ENCODE data around the gene IRF8. TPM values are rescaled to one million over a fixed set of nuclear protein-coding genes. Genes with fewer than 3 reads are reported as not detected.

The IRF8 gene
- total and polyA plus RNA-seq, 2 of the 13 experiments (the other 11 are each of a cell fraction or from before 2014, with no cell fraction given) = not detected

GRCh38 chr16:85854935-85855334, 44.0 kb upstream of the IRF8 start:
- 100% methylated on average over 1 of the region's 1 CpG for WGBS (ENCODE audit: low lambda C conversion rate)
- H3K4me3 ChIP-seq (replicated peaks in 1 of 3; ENCODE audit: insufficient read depth in 1 of 3, low read depth in 2 of 3, low read length in 3 of 3) = no peak overlapping the region
- H4K20me1 ChIP-seq (ENCODE audit: insufficient read depth, low read length) = no peaks in the 10 kb centered on the region
- no peaks in the 10 kb centered on the region for H3K36me3 ChIP-seq (replicated peaks in 1 of 2; ENCODE audit: control insufficient read depth in 1 of 2, insufficient read depth in 2 of 2, low read length in 2 of 2)
- intact Hi-C loops (cut with micrococcal nuclease; ENCODE audit: unreplicated experiment) (no loop called here), in situ Hi-C loops (cut with HindIII; ENCODE audit: extremely low pct_ligation_motif_present, low pct_unique_long_range_greater_than_20kb) (no loop called here)
- BruUV-seq (replicated peaks) = no TSS peak
- no peak for DNase-seq (ENCODE audit: low spot score)
- no peak overlapping the region for H3K4me2 ChIP-seq (ENCODE audit: low read depth, low read length)
- H3K4me1 ChIP-seq (ENCODE audit: insufficient read depth, low read length) = peaks cover 35% of the 10 kb centered on the region
- no peak for ATAC-seq
- H3K9ac ChIP-seq (ENCODE audit: insufficient read depth, low read depth, low read length) = no peak overlapping the region
- H3K27ac ChIP-seq (ENCODE audit: extremely low read length, insufficient read depth, low read length) = no peak overlapping the region
- no peak for FAIRE-seq
- H3K27me3 ChIP-seq (ENCODE audit: control insufficient read depth in 1 of 2, insufficient read depth in 2 of 2, low read length in 2 of 2) = peaks cover 5 to 32% of the 10 kb centered on the region in 2 experiments
- ChIA-PET CTCF (ENCODE audit: low intra/inter-chr PET ratio, low total read pairs) (no interaction called here), POLR2A (no interaction called here)
- no peaks in the 10 kb centered on the region for H3K79me2 ChIP-seq (ENCODE audit: insufficient read depth, low read length)
- peaks cover 5% of the 10 kb centered on the region; the same call in 1 of the 2 replicates for H3K9me3 ChIP-seq (ENCODE audit: low read length)
- H2AFZ ChIP-seq (ENCODE audit: low read length) = no peak overlapping the region
- no peak for TF ChIP-seq TFDP1 (CRISPR knock-in tag; IDR thresholded peaks at IDR 0.05; ENCODE audit: borderline replicate concordance)
- TF ChIP-seq SMYD3 (CRISPR knock-in tag; IDR thresholded peaks at IDR 0.05) = no peak
- TF ChIP-seq RXRA (CRISPR knock-in tag; IDR thresholded peaks at IDR 0.05) = no peak
- TF ChIP-seq ZSCAN25 (CRISPR knock-in tag; IDR thresholded peaks at IDR 0.05) = no peak
- TF ChIP-seq NFE2L1 (CRISPR knock-in tag; IDR thresholded peaks at IDR 0.05; ENCODE audit: borderline replicate concordance) = no peak
- TF ChIP-seq SRF (IDR thresholded peaks at IDR 0.05; ENCODE audit: low read depth, low read length) = no peak
- TF ChIP-seq RBAK (CRISPR knock-in tag; IDR thresholded peaks at IDR 0.05) = peak; percentile 94
- no peak for TF ChIP-seq ZNF839 (CRISPR knock-in tag; IDR thresholded peaks at IDR 0.05; ENCODE audit: borderline replicate concordance)
- no peak for TF ChIP-seq MEIS1 (CRISPR knock-in tag; IDR thresholded peaks at IDR 0.05; ENCODE audit: borderline replicate concordance)
- TF ChIP-seq SYNCRIP (IDR thresholded peaks at IDR 0.05; ENCODE audit: insufficient read depth, low read depth, low read length) = no peak
- no peak for TF ChIP-seq ZNF280D (CRISPR knock-in tag; IDR thresholded peaks at IDR 0.05)
- no peak for TF ChIP-seq E2F5 (CRISPR knock-in tag; conservative IDR thresholded peaks at IDR 0.05)
- no peak for TF ChIP-seq NAIF1 (CRISPR knock-in tag; IDR thresholded peaks at IDR 0.05; ENCODE audit: borderline replicate concordance)
- TF ChIP-seq CBX1 (IDR thresholded peaks at IDR 0.05; ENCODE audit: low read depth) = no peak
- peak; percentile 13 to 33; a peak in 1 of 4 replicates for TF ChIP-seq MAFK (conservative IDR thresholded peaks at IDR 0.05 in 1 of 2, IDR thresholded peaks at IDR 0.05 in 1 of 2; ENCODE audit: low read length in 2 of 2)
- no peak for TF ChIP-seq BRD4 (CRISPR knock-in tag; IDR thresholded peaks at IDR 0.05)
- TF ChIP-seq ZNF549 (CRISPR knock-in tag; IDR thresholded peaks at IDR 0.05) = no peak
- TF ChIP-seq, protein P1, sequence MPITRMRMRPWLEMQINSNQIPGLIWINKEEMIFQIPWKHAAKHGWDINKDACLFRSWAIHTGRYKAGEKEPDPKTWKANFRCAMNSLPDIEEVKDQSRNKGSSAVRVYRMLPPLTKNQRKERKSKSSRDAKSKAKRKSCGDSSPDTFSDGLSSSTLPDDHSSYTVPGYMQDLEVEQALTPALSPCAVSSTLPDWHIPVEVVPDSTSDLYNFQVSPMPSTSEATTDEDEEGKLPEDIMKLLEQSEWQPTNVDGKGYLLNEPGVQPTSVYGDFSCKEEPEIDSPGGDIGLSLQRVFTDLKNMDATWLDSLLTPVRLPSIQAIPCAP (CRISPR knock-in tag; IDR thresholded peaks at IDR 0.05; ENCODE audit: low read depth) = no peak
- TF ChIP-seq IRX3 (CRISPR knock-in tag; IDR thresholded peaks at IDR 0.05; ENCODE audit: borderline replicate concordance, low read depth) = no peak
- 0 out of 2 replicates have a peak, but pooled peaks have one; percentile 18 for TF ChIP-seq ZNF30 (CRISPR knock-in tag; IDR thresholded peaks at IDR 0.05)

Measured in HepG2 (cell line).